ENCODE measurements around the gene RFWD3. TPM values are rescaled to one million over a fixed set of nuclear protein-coding genes. Genes with fewer than 3 reads are reported as not detected.

RFWD3 gene
- 100 to 1,000 TPM in 1 of 2 experiments, 10 to 100 TPM in 1; 92.7 to 102 TPM for total RNA-seq

- H3K4me3 Mint-ChIP-seq, result peak within 1 kb of the TSS; percentile 83
- no peaks in the 10 kb centered on the region for H3K27me3 Mint-ChIP-seq
- ChIA-PET CTCF (interaction anchor here (0.6 to 1.8 kb wide), 9 partner anchors 11 to 370 kb away, joined by 3 to 12 read pairs (median 5); partner anchors contain the start of gene MLKL), POLR2A (interaction anchor here (0.6 to 3.3 kb wide), 12 partner anchors 11 to 579 kb away, joined by 3 to 28 read pairs (median 4); partner anchors contain the start of genes FA2H, GLG1 and MLKL)
- no peaks in the 10 kb centered on the region for H3K9me3 Mint-ChIP-seq (ENCODE audit: low read depth)
- H3K36me3 Mint-ChIP-seq (ENCODE audit: low read depth), result peaks cover 41% of the 10 kb centered on the region
- DNase-seq (peak; percentile 98), ATAC-seq (peak; percentile 100)
- intact Hi-C loops (cut with DNase I, micrococcal nuclease), result loop anchor here (1.0 to 2.0 kb wide), 10 partner anchors 34 to 980 kb away; partner anchors contain the start of genes GLG1 (in 2 of the 2), MLKL (in 2 of the 2), CFDP1 (in 1 of the 2) and KARS1 (in 1 of the 2)
- H3K27ac Mint-ChIP-seq, result peak within 1 kb of the TSS; percentile 97
- peaks cover 42% of the 10 kb centered on the region for H3K4me1 Mint-ChIP-seq
Observed at GRCh38 chr16:74666425-74667254, at the start of gene RFWD3. Gene RFWD3 (minus strand): TSS chr16:74666877. CDS start chr16:74661449, 5,428 bp downstream.

GRCh38 chr16:74716355-74716754 is 49.7 kb upstream of the RFWD3 start:
- Mint-ChIP-seq H3K27ac (no peak overlapping the region), H3K4me1 (no peaks in the 10 kb centered on the region), H3K36me3 (ENCODE audit: low read depth) (no peaks in the 10 kb centered on the region), H3K27me3 (no peaks in the 10 kb centered on the region), H3K9me3 (ENCODE audit: low read depth) (no peaks in the 10 kb centered on the region), H3K4me3 (no peak overlapping the region)
- ChIA-PET POLR2A (no interaction called here), CTCF (interaction anchor here (0.6 kb wide), 1 partner anchor 15 kb away, joined by 3 read pairs; no protein-coding TSS in a partner anchor)
- no peak for ATAC-seq
- intact Hi-C loops (cut with DNase I, micrococcal nuclease), result no loop called here
- no peak for DNase-seq

GRCh38 chr16:74713876-74714275 is 47.2 kb upstream of the RFWD3 start:
- Mint-ChIP-seq H3K9me3 (ENCODE audit: low read depth) (no peaks in the 10 kb centered on the region), H3K4me1 (peaks cover 1% of the 10 kb centered on the region), H3K27me3 (no peaks in the 10 kb centered on the region), H3K27ac (no peak overlapping the region), H3K36me3 (ENCODE audit: low read depth) (no peaks in the 10 kb centered on the region), H3K4me3 (no peak overlapping the region)
- POLR2A ChIA-PET, result no interaction called here
- DNase-seq (no peak), ATAC-seq (no peak)
- intact Hi-C loops (cut with DNase I, micrococcal nuclease), result no loop called here
- CTCF ChIA-PET, result interaction anchor here (2.6 to 4.9 kb wide), 3 partner anchors 12 to 149 kb away, joined by 17 to 38 read pairs (median 27); partner anchors contain the start of gene MLKL

GRCh38 chr16:74713325-74713724 is 46.6 kb upstream of the RFWD3 start:
- DNase-seq (no peak), ATAC-seq (no peak)
- Mint-ChIP-seq H3K4me3 (no peak overlapping the region), H3K4me1 (peaks cover 1% of the 10 kb centered on the region), H3K27ac (no peak overlapping the region), H3K36me3 (ENCODE audit: low read depth) (no peaks in the 10 kb centered on the region), H3K27me3 (no peaks in the 10 kb centered on the region), H3K9me3 (ENCODE audit: low read depth) (no peaks in the 10 kb centered on the region)
- ChIA-PET CTCF (interaction anchor here (0.6 to 4.9 kb wide), 5 partner anchors 12 to 440 kb away, joined by 3 to 38 read pairs (median 17); partner anchors contain the start of gene MLKL), POLR2A (no interaction called here)
- intact Hi-C loops (cut with DNase I, micrococcal nuclease), result no loop called here

- ATAC-seq, result no peak
- ChIA-PET CTCF (interaction anchor here (0.7 to 4.9 kb wide), 8 partner anchors 12 to 151 kb away, joined by 3 to 38 read pairs (median 4); partner anchors contain the start of gene MLKL), POLR2A (interaction anchor here (1.0 kb wide), 1 partner anchor 41 kb away, joined by 3 read pairs; no protein-coding TSS in a partner anchor)
- H3K4me1 Mint-ChIP-seq, result peaks cover 1% of the 10 kb centered on the region
- H3K4me3 Mint-ChIP-seq, result no peak overlapping the region
- H3K9me3 Mint-ChIP-seq (ENCODE audit: low read depth), result no peaks in the 10 kb centered on the region
- no peak for DNase-seq
- intact Hi-C loops (cut with DNase I, micrococcal nuclease), result no loop called here
- no peaks in the 10 kb centered on the region for H3K36me3 Mint-ChIP-seq (ENCODE audit: low read depth)
- no peaks in the 10 kb centered on the region for H3K27me3 Mint-ChIP-seq
- H3K27ac Mint-ChIP-seq, result no peak overlapping the region
Observed at GRCh38 chr16:74711938-74712337, 45.3 kb upstream of the RFWD3 start.

- Mint-ChIP-seq H3K27me3 (no peaks in the 10 kb centered on the region), H3K9me3 (ENCODE audit: low read depth) (no peaks in the 10 kb centered on the region), H3K36me3 (ENCODE audit: low read depth) (no peaks in the 10 kb centered on the region), H3K4me3 (no peak overlapping the region), H3K4me1 (peaks cover 1% of the 10 kb centered on the region), H3K27ac (no peak overlapping the region)
- POLR2A ChIA-PET, result interaction anchor here (1.0 kb wide), 1 partner anchor 9 kb away, joined by 3 read pairs; no protein-coding TSS in a partner anchor
- DNase-seq, result no peak
- ATAC-seq, result no peak
- CTCF ChIA-PET, result interaction anchor here (0.6 to 1.6 kb wide), 13 partner anchors 10 to 354 kb away, joined by 3 to 18 read pairs (median 3); partner anchors contain the start of gene MLKL
- intact Hi-C loops (cut with DNase I, micrococcal nuclease), result no loop called here
Observed at GRCh38 chr16:74710401-74710800, 43.7 kb upstream of the RFWD3 start.

GRCh38 chr16:74709441-74709877 is 42.8 kb upstream of the RFWD3 start:
- H3K9me3 Mint-ChIP-seq (ENCODE audit: low read depth), result no peaks in the 10 kb centered on the region
- intact Hi-C loops (cut with DNase I, micrococcal nuclease), result loop anchor here (1.0 to 10.0 kb wide), 5 partner anchors 17 to 676 kb away; partner anchors contain the start of gene LDHD (in 1 of the 2)
- H3K4me1 Mint-ChIP-seq, result peaks cover 6% of the 10 kb centered on the region
- CTCF ChIA-PET, result interaction anchor here (0.6 to 1.6 kb wide), 12 partner anchors 9 to 355 kb away, joined by 3 to 18 read pairs (median 4); partner anchors contain the start of gene MLKL
- H3K4me3 Mint-ChIP-seq, result no peak overlapping the region
- DNase-seq (peak; percentile 90), ATAC-seq (peak; percentile 99)
- H3K27me3 Mint-ChIP-seq, result no peaks in the 10 kb centered on the region
- no peak overlapping the region for H3K27ac Mint-ChIP-seq
- POLR2A ChIA-PET, result interaction anchor here (1.0 kb wide), 1 partner anchor 8 kb away, joined by 3 read pairs; no protein-coding TSS in a partner anchor
- no peaks in the 10 kb centered on the region for H3K36me3 Mint-ChIP-seq (ENCODE audit: low read depth)

- Mint-ChIP-seq H3K36me3 (ENCODE audit: low read depth) (peaks cover 24% of the 10 kb centered on the region), H3K4me3 (peak within 1 kb of the TSS; percentile 96), H3K27me3 (no peaks in the 10 kb centered on the region), H3K27ac (peak within 1 kb of the TSS; percentile 100), H3K9me3 (ENCODE audit: low read depth) (no peaks in the 10 kb centered on the region), H3K4me1 (peaks cover 55% of the 10 kb centered on the region)
- ChIA-PET POLR2A (interaction anchor here (0.6 to 2.2 kb wide), 5 partner anchors 9 to 54 kb away, joined by 3 to 19 read pairs (median 7); partner anchors contain the start of gene RFWD3), CTCF (interaction anchor here (0.6 to 5.3 kb wide), 12 partner anchors 9 to 202 kb away, joined by 3 to 27 read pairs (median 5); partner anchors contain the start of genes FA2H and RFWD3)
- DNase-seq (peak; percentile 80), ATAC-seq (peak; percentile 68)
- intact Hi-C loops (cut with DNase I, micrococcal nuclease), result loop anchor here (1.0 to 10.0 kb wide), 9 partner anchors 34 to 448 kb away; partner anchors contain the start of genes RFWD3 (in 2 of the 2), FA2H (in 1 of the 2), LDHD (in 1 of the 2) and PSMD7 (in 1 of the 2)
Observed at GRCh38 chr16:74700438-74701225, 34.0 kb upstream of the RFWD3 start, which contains the start of gene MLKL. Gene MLKL (minus strand): TSS chr16:74700862. CDS start chr16:74695757, 5,105 bp downstream.

- intact Hi-C loops (cut with DNase I, micrococcal nuclease), result loop anchor here (1.0 to 10.0 kb wide), 9 partner anchors 33 to 449 kb away; partner anchors contain the start of genes RFWD3 (in 2 of the 2), FA2H (in 1 of the 2), LDHD (in 1 of the 2) and PSMD7 (in 1 of the 2)
- ChIA-PET CTCF (interaction anchor here (0.6 to 5.3 kb wide), 10 partner anchors 10 to 162 kb away, joined by 3 to 27 read pairs (median 8); partner anchors contain the start of gene RFWD3), POLR2A (interaction anchor here (0.8 to 2.2 kb wide), 3 partner anchors 28 to 35 kb away, joined by 3 to 19 read pairs (median 11); partner anchors contain the start of gene RFWD3)
- Mint-ChIP-seq H3K27ac (peak overlapping the region; percentile 100), H3K9me3 (ENCODE audit: low read depth) (no peaks in the 10 kb centered on the region), H3K36me3 (ENCODE audit: low read depth) (peaks cover 28% of the 10 kb centered on the region), H3K4me3 (peak overlapping the region; percentile 96), H3K4me1 (peaks cover 59% of the 10 kb centered on the region), H3K27me3 (no peaks in the 10 kb centered on the region)
- ATAC-seq, result peak; percentile 5
- DNase-seq, result peak; percentile 59
Observed at GRCh38 chr16:74700116-74700437, 33.4 kb upstream of the RFWD3 start.

- ChIA-PET CTCF (interaction anchor here (0.7 to 5.3 kb wide), 8 partner anchors 10 to 163 kb away, joined by 3 to 27 read pairs (median 8); partner anchors contain the start of gene RFWD3), POLR2A (interaction anchor here (2.1 to 2.2 kb wide), 2 partner anchors 33 to 35 kb away, joined by 11 to 19 read pairs; partner anchors contain the start of gene RFWD3)
- Mint-ChIP-seq H3K27ac (peak overlapping the region; percentile 60), H3K4me1 (peaks cover 56% of the 10 kb centered on the region), H3K27me3 (no peaks in the 10 kb centered on the region), H3K4me3 (peak overlapping the region; percentile 96), H3K36me3 (ENCODE audit: low read depth) (peaks cover 30% of the 10 kb centered on the region), H3K9me3 (ENCODE audit: low read depth) (no peaks in the 10 kb centered on the region)
- intact Hi-C loops (cut with DNase I, micrococcal nuclease), result loop anchor here (1.0 to 10.0 kb wide), 9 partner anchors 33 to 449 kb away; partner anchors contain the start of genes RFWD3 (in 2 of the 2), FA2H (in 1 of the 2), LDHD (in 1 of the 2) and PSMD7 (in 1 of the 2)
- peak; percentile 29 for DNase-seq
- ATAC-seq, result no peak
Observed at GRCh38 chr16:74699666-74700065, 33.0 kb upstream of the RFWD3 start.

All from activated CD4-positive, alpha-beta T cell treated with anti-CD3 and anti-CD28 coated beads for 36 hours (primary cell).